HG03108 (cell line): ENCODE results near the gene GNB5.
A peak's percentile ranks its signal among the peaks of the same experiment; 100 is the strongest.

Experiments
- ATAC-seq: cut with Tn5 transposase; IDR thresholded peaks from one replicate; pipeline ENCODE4 v1.9.1; 2021; ENCODE audit warnings: moderate library complexity; ENCODE audit not compliant: unreplicated experiment

The GNB5 gene

GRCh38 chr15:52208306-52208946, 17.2 kb upstream of the GNB5 start:
- ATAC-seq = peak; percentile 81

GRCh38 chr15:52207191-52207590, 16.0 kb upstream of the GNB5 start:
- no peak for ATAC-seq

GRCh38 chr15:52206446-52206845, 15.3 kb upstream of the GNB5 start:
- no peak for ATAC-seq

GRCh38 chr15:52204657-52205056, 13.5 kb upstream of the GNB5 start:
- no peak for ATAC-seq

- no peak for ATAC-seq
Observed at GRCh38 chr15:52200831-52201365, 9.7 kb upstream of the GNB5 start.

- no peak for ATAC-seq
Observed at GRCh38 chr15:52199271-52199670, 8.1 kb upstream of the GNB5 start.

GRCh38 chr15:52196891-52197290, 5.7 kb upstream of the GNB5 start:
- ATAC-seq = no peak

- ATAC-seq = no peak
Observed at GRCh38 chr15:52193791-52194190, 2.6 kb upstream of the GNB5 start.

GRCh38 chr15:52193321-52193720, 2.1 kb upstream of the GNB5 start:
- no peak for ATAC-seq

- ATAC-seq = no peak
Observed at GRCh38 chr15:52186651-52187486, 4.3 kb downstream of the GNB5 start.

- no peak for ATAC-seq
Observed at GRCh38 chr15:52185151-52185561, 6.0 kb downstream of the GNB5 start.

GRCh38 chr15:52184721-52185120, 6.5 kb downstream of the GNB5 start:
- ATAC-seq = no peak

GRCh38 chr15:52183562-52184173, 7.5 kb downstream of the GNB5 start:
- ATAC-seq = no peak

- no peak for ATAC-seq
Observed at GRCh38 chr15:52181938-52182780, 9.0 kb downstream of the GNB5 start.

GRCh38 chr15:52180851-52181450, 10.2 kb downstream of the GNB5 start:
- no peak for ATAC-seq

GRCh38 chr15:52180196-52180835, 10.9 kb downstream of the GNB5 start:
- ATAC-seq = peak; percentile 29

- peak; percentile 82 for ATAC-seq
Observed at GRCh38 chr15:52179278-52180195, 11.7 kb downstream of the GNB5 start.

- ATAC-seq = no peak
Observed at GRCh38 chr15:52178765-52179164, 12.4 kb downstream of the GNB5 start.

- no peak for ATAC-seq
Observed at GRCh38 chr15:52172869-52173268, 18.3 kb downstream of the GNB5 start.
